Prostate gland (tissue), 2 donors: Measurements from ENCODE around the gene NDUFS6. TPM values are rescaled to one million over a fixed set of nuclear protein-coding genes. Genes with fewer than 3 reads are reported as not detected.

Experiments
- DNase-seq: peaks from one replicate; pipeline ENCODE4 v3.0.0-alpha.2; 2019; ENCODE audit warnings: low spot score
- H3K27ac ChIP-seq, 2 donors: fragments of 200-600 bp; sonication (generic); 2 replicates each; pipeline ENCODE4 v1.5.1; 2017 to 2019
- H3K27me3 ChIP-seq: fragments of 200-600 bp; sonication (generic); replicated peaks from 2 replicates; pipeline ENCODE4 v1.5.1; 2019; ENCODE audit not compliant: insufficient read depth
- H3K36me3 ChIP-seq, 2 donors: fragments of 200-600 bp; sonication (generic); 1 replicate in 1 of 2; 2 replicates in 1 of 2; pipeline versions ENCODE4 v1.5.1 to v1.8.1; 2017 to 2019
- H3K4me1 ChIP-seq: fragments of 200-600 bp; sonication (generic); replicated peaks from 2 replicates; pipeline ENCODE4 v1.5.1; 2019
- H3K4me3 ChIP-seq, 2 donors: fragments of 200-600 bp; sonication (generic); 2 replicates each; pipeline ENCODE4 v1.5.1; 2017 to 2019
- H3K9me3 ChIP-seq: fragments of 200-600 bp; sonication (generic); 2 replicates; pipeline ENCODE4 v1.5.1; 2017
- CTCF ChIP-seq, 4 experiments: fragments of 200-600 bp in 2 of 4; fragments of 450-650 bp in 2 of 4; sonication (generic) in 2 of 4; IDR thresholded peaks; 1 replicate in 3 of 4; 2 replicates in 1 of 4; pipeline ENCODE4 v1.5.1; 2016 to 2019; ENCODE audit warnings: antibody characterized with exemption in 4 of 4, mild to moderate bottlenecking in 2 of 4, moderate library complexity in 2 of 4
- POLR2A ChIP-seq: fragments of 450-650 bp; IDR thresholded peaks from one replicate; pipeline ENCODE4 v1.6.1; 2016; ENCODE audit warnings: antibody characterized with exemption, mild to moderate bottlenecking
- POLR2AphosphoS5 ChIP-seq: sonication (generic); formaldehyde crosslinking; IDR thresholded peaks from one replicate; pipeline ENCODE4 v1.6.1; 2017; ENCODE audit warnings: antibody characterized with exemption
- WGBS: methylation state at CpG from one replicate; pipeline ENCODE4 v1.1.5; 2018; 5-methylcytosine and 5-hydroxymethylcytosine counted together
- intact Hi-C: fragments of 100-400 bp; cut with DNase I; formaldehyde crosslinking; loops from one replicate; pipeline ENCODE4 v1.14.2; 2022
- total RNA-seq, 2 donors: library from RNA; depleted of rRNA; stranded (reverse); fragments of >200 nt; gene quantifications; one replicate each; pipeline ENCODE4 v1.1.0, GENCODE V29; 2016

NDUFS6 gene
- total RNA-seq, 2 donors from 2014 or later: 27.8 to 70.2 TPM

DNA sequence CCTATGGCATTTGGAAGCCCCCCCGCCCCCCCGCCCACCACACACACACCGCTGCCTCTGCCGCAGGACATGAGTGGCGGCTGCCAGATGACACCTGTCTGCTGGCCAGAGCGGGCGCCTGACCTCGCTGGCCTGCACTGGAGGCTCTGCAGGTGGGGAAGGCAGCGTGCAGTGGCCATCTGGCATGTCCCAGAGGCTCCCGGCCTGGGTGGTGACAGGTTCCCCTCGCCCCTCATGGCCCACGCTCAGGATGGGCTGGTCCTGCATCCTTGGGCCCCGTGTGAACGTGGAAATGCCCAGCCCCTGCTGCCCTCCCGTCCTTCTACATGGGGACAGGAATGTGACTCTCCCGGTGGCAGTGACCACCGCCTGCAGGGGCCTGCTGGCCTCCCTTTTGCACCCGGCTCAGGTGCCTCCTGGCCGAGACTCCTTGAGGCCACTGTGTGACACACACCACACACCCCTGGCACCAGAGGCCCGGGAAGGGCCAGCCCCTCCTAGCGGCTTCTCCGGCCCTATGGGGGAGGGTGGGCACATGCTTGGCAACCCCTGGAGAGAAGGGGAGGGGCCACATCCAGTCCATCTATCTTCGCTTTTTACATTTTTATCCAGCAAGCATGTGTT lies 51.2 kb downstream of the NDUFS6 start:
- intact Hi-C loops: no loop called here
- no peaks in the 10 kb centered on the region for H3K36me3 ChIP-seq
- no peaks in the 10 kb centered on the region for H3K4me1 ChIP-seq
- peaks cover 25% of the 10 kb centered on the region for H3K27me3 ChIP-seq
- no peak for TF ChIP-seq POLR2A
- no peak for TF ChIP-seq CTCF (IDR thresholded peaks at IDR 0.05)
- TF ChIP-seq POLR2AphosphoS5: no peak
- WGBS: 72% methylated on average over 23 of the region's 23 CpGs
- H3K9me3 ChIP-seq: no peaks in the 10 kb centered on the region
- H3K27ac ChIP-seq: no peak overlapping the region
- H3K4me3 ChIP-seq: no peak overlapping the region
- DNase-seq: no peak

- Histone ChIP-seq H3K36me3 (no peaks in the 10 kb centered on the region), H3K4me1 (no peaks in the 10 kb centered on the region), H3K9me3 (no peaks in the 10 kb centered on the region), H3K27me3 (peaks cover 22% of the 10 kb centered on the region), H3K4me3 (no peak overlapping the region), H3K27ac (no peak overlapping the region)
- WGBS: 56% methylated on average over 8 of the region's 8 CpGs
- no peak for DNase-seq
- TF ChIP-seq CTCF (IDR thresholded peaks at IDR 0.05): no peak
- TF ChIP-seq POLR2AphosphoS5: no peak
- no peak for TF ChIP-seq POLR2A
- intact Hi-C loops: no loop called here
These were observed 52.3 kb downstream of the NDUFS6 start for GRCh38 chr5:1853531-1853930.

- 52% methylated on average over 3 of the region's 3 CpGs for WGBS
- no peaks in the 10 kb centered on the region for H3K4me1 ChIP-seq
- no peak for TF ChIP-seq CTCF (IDR thresholded peaks at IDR 0.05)
- TF ChIP-seq POLR2A: no peak
- no peak for TF ChIP-seq POLR2AphosphoS5
- H3K27me3 ChIP-seq: peaks cover 22% of the 10 kb centered on the region
- DNase-seq: no peak
- intact Hi-C loops: no loop called here
- no peak overlapping the region for H3K27ac ChIP-seq
- no peaks in the 10 kb centered on the region for H3K36me3 ChIP-seq
- no peak overlapping the region for H3K4me3 ChIP-seq
- H3K9me3 ChIP-seq: no peaks in the 10 kb centered on the region
These were observed 53.9 kb downstream of the NDUFS6 start for GRCh38 chr5:1855075-1855474.

DNA sequence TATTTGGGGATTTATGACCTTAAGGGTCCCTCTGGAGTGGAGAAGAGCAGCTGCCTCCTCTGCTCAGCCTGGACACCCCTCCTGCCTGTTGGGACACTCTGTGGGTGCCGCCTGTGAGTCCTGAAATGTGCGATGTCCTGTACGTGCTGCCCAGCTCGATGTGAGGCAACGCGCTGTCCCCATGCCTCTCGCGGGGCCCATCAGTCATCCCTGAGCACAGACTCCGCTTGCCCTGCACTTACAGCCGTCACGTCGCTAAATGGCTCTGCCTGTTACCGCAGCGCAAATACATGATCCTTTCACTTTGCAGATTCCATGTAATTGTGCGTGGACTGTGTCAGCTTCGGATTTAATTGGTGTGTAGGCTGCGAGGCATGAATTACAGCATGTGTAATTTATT lies 54.4 kb downstream of the NDUFS6 start:
- Histone ChIP-seq H3K27ac (no peak overlapping the region), H3K4me3 (no peak overlapping the region), H3K27me3 (peaks cover 22% of the 10 kb centered on the region), H3K9me3 (no peaks in the 10 kb centered on the region), H3K4me1 (no peaks in the 10 kb centered on the region), H3K36me3 (no peaks in the 10 kb centered on the region)
- WGBS: 75% methylated on average over 17 of the region's 17 CpGs
- intact Hi-C loops: no loop called here
- DNase-seq: no peak
- TF ChIP-seq CTCF (IDR thresholded peaks at IDR 0.05) (no peak), POLR2A (no peak), POLR2AphosphoS5 (no peak)

- 73% methylated on average over 26 of the region's 49 CpGs for WGBS
- Histone ChIP-seq H3K9me3 (no peaks in the 10 kb centered on the region), H3K27ac (no peak overlapping the region), H3K36me3 (no peaks in the 10 kb centered on the region), H3K4me3 (no peak overlapping the region), H3K27me3 (peaks cover 12% of the 10 kb centered on the region), H3K4me1 (no peaks in the 10 kb centered on the region)
- intact Hi-C loops: no loop called here
- DNase-seq: no peak
- no peak for TF ChIP-seq CTCF (IDR thresholded peaks at IDR 0.05)
- TF ChIP-seq POLR2A: no peak
- TF ChIP-seq POLR2AphosphoS5: no peak
These were observed 55.5 kb downstream of the NDUFS6 start for GRCh38 chr5:1856596-1857255.
